ENCODE data around the gene TUBB.
"Not testable (repeated sequence)": the region's sequence is repeated elsewhere in the genome, so short reads cannot be mapped to it uniquely, and the experiment has no call there.

TUBB gene

GRCh38 chr6:30719356-30719755 lies 796 bp upstream of the TUBB start:
- no peak for DNase-seq

GRCh38 chr6:30720738-30721197 lies 616 bp downstream of the TUBB start:
- DNase-seq = peak in 3 of 5 donors; percentile 36 to 78 (median 37)

- DNase-seq = peak; percentile 92 to 97 (median 93)
These were observed 1.3 kb downstream of the TUBB start for GRCh38 chr6:30721198-30722024.

- DNase-seq = not testable (repeated sequence)
These were observed 1.8 kb downstream of the TUBB start for GRCh38 chr6:30722025-30722279.

- DNase-seq = peak; percentile 51 to 86 (median 76)
These were observed 2.3 kb downstream of the TUBB start for GRCh38 chr6:30722280-30723112.

- DNase-seq = not testable (repeated sequence)
These were observed 3.1 kb downstream of the TUBB start for GRCh38 chr6:30723159-30723842.

- DNase-seq = not testable (repeated sequence)
These were observed 3.9 kb downstream of the TUBB start for GRCh38 chr6:30723843-30724741.

GRCh38 chr6:30724906-30725667 lies 4.9 kb downstream of the TUBB start:
- no peak for DNase-seq

GRCh38 chr6:30725713-30726505 lies 5.8 kb downstream of the TUBB start:
- no peak for DNase-seq

GRCh38 chr6:30726506-30727413 lies 6.6 kb downstream of the TUBB start:
- DNase-seq = no peak

- DNase-seq = no peak
These were observed 7.9 kb downstream of the TUBB start for GRCh38 chr6:30727920-30728553.

GRCh38 chr6:30730601-30731435 lies 10.7 kb downstream of the TUBB start:
- peak; percentile 74 to 87 (median 79) for DNase-seq

GRCh38 chr6:30732237-30732943 lies 12.2 kb downstream of the TUBB start:
- DNase-seq = no peak

GRCh38 chr6:30735668-30736314 lies 15.6 kb downstream of the TUBB start:
- DNase-seq = no peak

GRCh38 chr6:30738532-30738931 lies 18.4 kb downstream of the TUBB start:
- no peak for DNase-seq

GRCh38 chr6:30740540-30740870 lies 20.4 kb downstream of the TUBB start:
- DNase-seq = no peak
